GM23338 (cell line): ENCODE results near the gene SRGAP3. TPM values are rescaled to one million over a fixed set of nuclear protein-coding genes. Genes with fewer than 3 reads are reported as not detected.

Experiments
- ATAC-seq: fragments of 200-7000 bp; cut with Tn5 transposase; 3 replicates; pipeline ENCODE4 v1.9.1; 2020
- DNase-seq: peaks from one replicate; pipeline ENCODE4 v3.0.0-alpha.2; 2015; ENCODE audit warnings: low spot score
- H2AFZ ChIP-seq: fragments of 200-600 bp; sonication (generic); 2 replicates; pipeline ENCODE4 v1.8.0; 2016; ENCODE audit warnings: antibody characterized with exemption, mild to moderate bottlenecking, moderate library complexity
- H3F3A ChIP-seq: fragments of 200-600 bp; sonication (generic); replicated peaks from 2 replicates; pipeline ENCODE4 v1.8.0; 2017; ENCODE audit warnings: antibody characterized with exemption, mixed run types, low read depth
- H3K27ac ChIP-seq: fragments of 200-600 bp; sonication (generic); 2 replicates; pipeline ENCODE4 v1.6.1; 2016; ENCODE audit warnings: low read depth
- H3K27me3 ChIP-seq: fragments of 200-600 bp; sonication (generic); 2 replicates; pipeline ENCODE4 v1.8.0; 2016; ENCODE audit warnings: mild to moderate bottlenecking, mixed run types, moderate library complexity; ENCODE audit not compliant: insufficient read depth
- H3K36me3 ChIP-seq: fragments of 200-600 bp; sonication (generic); 2 replicates; pipeline ENCODE4 v1.8.0; 2016; ENCODE audit warnings: mild to moderate bottlenecking; ENCODE audit not compliant: insufficient read depth
- H3K4me1 ChIP-seq: fragments of 200-600 bp; sonication (generic); 2 replicates; pipeline ENCODE4 v1.8.0; 2016; ENCODE audit warnings: mild to moderate bottlenecking, moderate library complexity; ENCODE audit not compliant: insufficient read depth
- H3K4me2 ChIP-seq: fragments of 200-600 bp; sonication (generic); 2 replicates; pipeline ENCODE4 v1.7.1; 2017; ENCODE audit warnings: mixed run types
- H3K4me3 ChIP-seq: fragments of 200-600 bp; sonication (generic); 2 replicates; pipeline ENCODE4 v1.6.1; 2016; ENCODE audit warnings: mixed run types
- H3K79me2 ChIP-seq: fragments of 200-600 bp; sonication (generic); replicated peaks from 2 replicates; pipeline ENCODE4 v1.8.0; 2017; ENCODE audit warnings: mild to moderate bottlenecking; ENCODE audit not compliant: insufficient read depth
- H3K9me2 ChIP-seq: fragments of 200-600 bp; sonication (generic); 2 replicates; pipeline ENCODE4 v1.8.0; 2017; ENCODE audit not compliant: insufficient read depth
- H4K20me1 ChIP-seq: fragments of 200-600 bp; sonication (generic); replicated peaks from 2 replicates; pipeline ENCODE4 v1.8.0; 2017; ENCODE audit warnings: mild to moderate bottlenecking; ENCODE audit not compliant: insufficient read depth
- H3K27ac Mint-ChIP-seq: 2 replicates; pipeline ENCODE4 v1.8.0; 2020; ENCODE audit warnings: inconsistent platforms, mild to moderate bottlenecking, moderate library complexity, mixed read lengths
- H3K27me3 Mint-ChIP-seq: 3 replicates; pipeline ENCODE4 v1.8.0; 2022; ENCODE audit warnings: low read depth, mild to moderate bottlenecking, moderate library complexity, mixed read lengths, inconsistent platforms; ENCODE audit not compliant: insufficient read depth, poor library complexity
- H3K36me3 Mint-ChIP-seq: 3 replicates; pipeline ENCODE4 v1.8.0; 2021; ENCODE audit warnings: low read depth, mild to moderate bottlenecking, inconsistent platforms, moderate library complexity, mixed read lengths
- H3K4me1 Mint-ChIP-seq: 3 replicates; pipeline ENCODE4 v1.8.0; 2020; ENCODE audit warnings: mild to moderate bottlenecking, inconsistent platforms, mixed read lengths
- H3K4me3 Mint-ChIP-seq: 3 replicates; pipeline ENCODE4 v1.8.0; 2021; ENCODE audit warnings: moderate library complexity, mild to moderate bottlenecking, inconsistent platforms, mixed read lengths
- H3K9me3 Mint-ChIP-seq: 3 replicates; pipeline ENCODE4 v1.8.0; 2020; ENCODE audit warnings: moderate library complexity, mild to moderate bottlenecking, inconsistent platforms, mixed read lengths
- CREB1 ChIP-seq: fragments of 250-450 bp; sonication (Bioruptor Pico); IDR thresholded peaks from 2 replicates; pipeline ENCODE4 v1.5.0; 2020; ENCODE audit warnings: low read depth, mild to moderate bottlenecking, moderate library complexity
- ETS1 ChIP-seq: IDR thresholded peaks from 2 replicates; pipeline ENCODE4 v1.6.1; 2016; ENCODE audit warnings: antibody characterized with exemption
- EZH2phosphoT487 ChIP-seq: fragments of 200-600 bp; sonication (generic); IDR thresholded peaks from one replicate; pipeline ENCODE4 v1.8.1; 2018; ENCODE audit warnings: antibody characterized with exemption; ENCODE audit not compliant: unreplicated experiment
- JUNB ChIP-seq: IDR thresholded peaks from one replicate; pipeline ENCODE4 v1.6.1; 2016; ENCODE audit warnings: antibody characterized with exemption; ENCODE audit not compliant: unreplicated experiment
- NANOG ChIP-seq: IDR thresholded peaks from 2 replicates; pipeline ENCODE4 v1.6.1; 2016; ENCODE audit warnings: antibody characterized with exemption, borderline replicate concordance
- polyA plus RNA-seq: library from polyadenylated mRNA; unstranded; fragments of >200 nt; fragmentation: Nextera tagmentation; extraction: Ambion mirVana; gene quantifications from 2 replicates; pipeline ENCODE4 v1.2.1, GENCODE V29; 2016
- total RNA-seq: library from RNA; depleted of rRNA; stranded (reverse); fragments of >200 nt; shearing (Covaris generic); gene quantifications from 2 replicates; pipeline ENCODE4 v1.2.3, GENCODE V29; 2014
- TF ChIP-seq, protein P1 (sequence below): fragments of 250-450 bp; sonication (Bioruptor Pico); IDR thresholded peaks from 2 replicates; pipeline ENCODE4 v1.5.0; 2020; ENCODE audit warnings: mild to moderate bottlenecking, moderate library complexity

Gene SRGAP3
- total and polyA plus RNA-seq, 2 experiments from 2014 or later = 6.4 to 9.4 TPM

GRCh38 chr3:9193211-9193610 lies 56.2 kb downstream of the SRGAP3 start:
- H3K9me2 ChIP-seq = 0 out of 2 replicates have a peak, but pooled peaks cover 4% of the 10 kb centered on the region
- no peaks in the 10 kb centered on the region for H3K79me2 ChIP-seq
- H3K27ac Mint-ChIP-seq = no peak overlapping the region
- H3K27me3 ChIP-seq = no peaks in the 10 kb centered on the region
- H3F3A ChIP-seq = no peaks in the 10 kb centered on the region
- peaks cover 27% of the 10 kb centered on the region for H3K4me1 Mint-ChIP-seq
- no peaks in the 10 kb centered on the region; the same call in 2 of the 3 replicates for H3K9me3 Mint-ChIP-seq
- peaks cover 8% of the 10 kb centered on the region for H3K27me3 Mint-ChIP-seq
- no peaks in the 10 kb centered on the region for H3K36me3 ChIP-seq
- no peaks in the 10 kb centered on the region; the same call in 2 of the 3 replicates for H3K36me3 Mint-ChIP-seq
- TF ChIP-seq NANOG (no peak), ETS1 (no peak), JUNB (no peak), CREB1 (CRISPR knock-in tag) (no peak), EZH2phosphoT487 (no peak)
- TF ChIP-seq, protein P1, sequence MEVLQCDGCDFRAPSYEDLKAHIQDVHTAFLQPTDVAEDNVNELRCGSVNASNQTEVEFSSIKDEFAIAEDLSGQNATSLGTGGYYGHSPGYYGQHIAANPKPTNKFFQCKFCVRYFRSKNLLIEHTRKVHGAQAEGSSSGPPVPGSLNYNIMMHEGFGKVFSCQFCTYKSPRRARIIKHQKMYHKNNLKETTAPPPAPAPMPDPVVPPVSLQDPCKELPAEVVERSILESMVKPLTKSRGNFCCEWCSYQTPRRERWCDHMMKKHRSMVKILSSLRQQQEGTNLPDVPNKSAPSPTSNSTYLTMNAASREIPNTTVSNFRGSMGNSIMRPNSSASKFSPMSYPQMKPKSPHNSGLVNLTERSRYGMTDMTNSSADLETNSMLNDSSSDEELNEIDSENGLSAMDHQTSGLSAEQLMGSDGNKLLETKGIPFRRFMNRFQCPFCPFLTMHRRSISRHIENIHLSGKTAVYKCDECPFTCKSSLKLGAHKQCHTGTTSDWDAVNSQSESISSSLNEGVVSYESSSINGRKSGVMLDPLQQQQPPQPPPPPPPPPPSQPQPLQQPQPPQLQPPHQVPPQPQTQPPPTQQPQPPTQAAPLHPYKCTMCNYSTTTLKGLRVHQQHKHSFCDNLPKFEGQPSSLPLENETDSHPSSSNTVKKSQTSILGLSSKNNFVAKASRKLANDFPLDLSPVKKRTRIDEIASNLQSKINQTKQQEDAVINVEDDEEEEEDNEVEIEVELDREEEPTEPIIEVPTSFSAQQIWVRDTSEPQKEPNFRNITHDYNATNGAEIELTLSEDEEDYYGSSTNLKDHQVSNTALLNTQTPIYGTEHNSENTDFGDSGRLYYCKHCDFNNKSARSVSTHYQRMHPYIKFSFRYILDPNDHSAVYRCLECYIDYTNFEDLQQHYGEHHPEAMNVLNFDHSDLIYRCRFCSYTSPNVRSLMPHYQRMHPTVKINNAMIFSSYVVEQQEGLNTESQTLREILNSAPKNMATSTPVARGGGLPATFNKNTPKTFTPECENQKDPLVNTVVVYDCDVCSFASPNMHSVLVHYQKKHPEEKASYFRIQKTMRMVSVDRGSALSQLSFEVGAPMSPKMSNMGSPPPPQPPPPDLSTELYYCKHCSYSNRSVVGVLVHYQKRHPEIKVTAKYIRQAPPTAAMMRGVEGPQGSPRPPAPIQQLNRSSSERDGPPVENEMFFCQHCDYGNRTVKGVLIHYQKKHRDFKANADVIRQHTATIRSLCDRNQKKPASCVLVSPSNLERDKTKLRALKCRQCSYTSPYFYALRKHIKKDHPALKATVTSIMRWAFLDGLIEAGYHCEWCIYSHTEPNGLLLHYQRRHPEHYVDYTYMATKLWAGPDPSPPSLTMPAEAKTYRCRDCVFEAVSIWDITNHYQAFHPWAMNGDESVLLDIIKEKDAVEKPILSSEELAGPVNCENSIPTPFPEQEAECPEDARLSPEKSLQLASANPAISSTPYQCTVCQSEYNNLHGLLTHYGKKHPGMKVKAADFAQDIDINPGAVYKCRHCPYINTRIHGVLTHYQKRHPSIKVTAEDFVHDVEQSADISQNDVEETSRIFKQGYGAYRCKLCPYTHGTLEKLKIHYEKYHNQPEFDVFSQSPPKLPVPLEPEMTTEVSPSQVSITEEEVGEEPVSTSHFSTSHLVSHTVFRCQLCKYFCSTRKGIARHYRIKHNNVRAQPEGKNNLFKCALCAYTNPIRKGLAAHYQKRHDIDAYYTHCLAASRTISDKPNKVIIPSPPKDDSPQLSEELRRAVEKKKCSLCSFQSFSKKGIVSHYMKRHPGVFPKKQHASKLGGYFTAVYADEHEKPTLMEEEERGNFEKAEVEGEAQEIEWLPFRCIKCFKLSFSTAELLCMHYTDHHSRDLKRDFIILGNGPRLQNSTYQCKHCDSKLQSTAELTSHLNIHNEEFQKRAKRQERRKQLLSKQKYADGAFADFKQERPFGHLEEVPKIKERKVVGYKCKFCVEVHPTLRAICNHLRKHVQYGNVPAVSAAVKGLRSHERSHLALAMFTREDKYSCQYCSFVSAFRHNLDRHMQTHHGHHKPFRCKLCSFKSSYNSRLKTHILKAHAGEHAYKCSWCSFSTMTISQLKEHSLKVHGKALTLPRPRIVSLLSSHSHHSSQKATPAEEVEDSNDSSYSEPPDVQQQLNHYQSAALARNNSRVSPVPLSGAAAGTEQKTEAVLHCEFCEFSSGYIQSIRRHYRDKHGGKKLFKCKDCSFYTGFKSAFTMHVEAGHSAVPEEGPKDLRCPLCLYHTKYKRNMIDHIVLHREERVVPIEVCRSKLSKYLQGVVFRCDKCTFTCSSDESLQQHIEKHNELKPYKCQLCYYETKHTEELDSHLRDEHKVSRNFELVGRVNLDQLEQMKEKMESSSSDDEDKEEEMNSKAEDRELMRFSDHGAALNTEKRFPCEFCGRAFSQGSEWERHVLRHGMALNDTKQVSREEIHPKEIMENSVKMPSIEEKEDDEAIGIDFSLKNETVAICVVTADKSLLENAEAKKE (CRISPR knock-in tag) = no peak
- no peak for ATAC-seq
- H3K4me3 ChIP-seq = no peak overlapping the region
- no peak for DNase-seq
- H3K27ac ChIP-seq = no peak overlapping the region
- no peaks in the 10 kb centered on the region for H4K20me1 ChIP-seq
- no peak overlapping the region for H3K4me3 Mint-ChIP-seq
- H3K4me1 ChIP-seq = peaks cover 22% of the 10 kb centered on the region
- no peak overlapping the region for H3K4me2 ChIP-seq
- no peak overlapping the region for H2AFZ ChIP-seq
